ENCODE data around the gene PTH.

Gene PTH

GRCh38 chr11:13449522-13449921 is 46.3 kb downstream of the PTH start:
- no peak for TF ChIP-seq CTCF (conservative IDR thresholded peaks at IDR 0.05; ENCODE audit: low read length)
- no peak for TF ChIP-seq EZH2phosphoT487 (IDR thresholded peaks at IDR 0.05; ENCODE audit: borderline replicate concordance)
- Histone ChIP-seq H3K79me2 (ENCODE audit: insufficient read depth, low read length) (peaks cover 83% of the 10 kb centered on the region), H3K27me3 (ENCODE audit: insufficient read depth, low read length, poor library complexity, severe bottlenecking) (no peaks in the 10 kb centered on the region), H3K9ac (ENCODE audit: low read depth, low read length, poor library complexity, severe bottlenecking) (no peak overlapping the region), H3K9me2 (replicated peaks; ENCODE audit: low read depth, low read length) (no peaks in the 10 kb centered on the region), H3K4me3 (ENCODE audit: low read length, poor library complexity, severe bottlenecking) (no peak overlapping the region), H3F3A (ENCODE audit: low read depth) (no peaks in the 10 kb centered on the region), H4K20me1 (ENCODE audit: insufficient read depth, low read length, poor library complexity, severe bottlenecking) (peaks cover 21% of the 10 kb centered on the region), H3K4me2 (ENCODE audit: low read depth, low read length, poor library complexity, severe bottlenecking) (no peak overlapping the region), H3K36me3 (ENCODE audit: insufficient read depth, low read length) (no peaks in the 10 kb centered on the region), H3K9me3 (ENCODE audit: insufficient read depth, low read depth, low read length) (no peaks in the 10 kb centered on the region; the same call in 1 of the 2 replicates), H2AFZ (ENCODE audit: low read length) (no peak overlapping the region), H3K4me1 (ENCODE audit: insufficient read depth, low read length, poor library complexity, severe bottlenecking) (peaks cover 10% of the 10 kb centered on the region)

- Histone ChIP-seq H4K20me1 (ENCODE audit: insufficient read depth, low read length, poor library complexity, severe bottlenecking) (peaks cover 21% of the 10 kb centered on the region), H3K9ac (ENCODE audit: low read depth, low read length, poor library complexity, severe bottlenecking) (no peak overlapping the region), H3F3A (ENCODE audit: low read depth) (no peaks in the 10 kb centered on the region), H3K4me3 (ENCODE audit: low read length, poor library complexity, severe bottlenecking) (no peak overlapping the region), H3K79me2 (ENCODE audit: insufficient read depth, low read length) (peaks cover 84% of the 10 kb centered on the region), H3K4me1 (ENCODE audit: insufficient read depth, low read length, poor library complexity, severe bottlenecking) (peaks cover 10% of the 10 kb centered on the region), H3K9me3 (ENCODE audit: insufficient read depth, low read depth, low read length) (no peaks in the 10 kb centered on the region; the same call in 1 of the 2 replicates), H3K9me2 (replicated peaks; ENCODE audit: low read depth, low read length) (no peaks in the 10 kb centered on the region), H3K27me3 (ENCODE audit: insufficient read depth, low read length, poor library complexity, severe bottlenecking) (no peaks in the 10 kb centered on the region), H3K36me3 (ENCODE audit: insufficient read depth, low read length) (no peaks in the 10 kb centered on the region), H3K4me2 (ENCODE audit: low read depth, low read length, poor library complexity, severe bottlenecking) (no peak overlapping the region), H2AFZ (ENCODE audit: low read length) (no peak overlapping the region)
- TF ChIP-seq EZH2phosphoT487 (IDR thresholded peaks at IDR 0.05; ENCODE audit: borderline replicate concordance), result no peak
- TF ChIP-seq CTCF (conservative IDR thresholded peaks at IDR 0.05; ENCODE audit: low read length), result no peak
These were observed 46.9 kb downstream of the PTH start for GRCh38 chr11:13448876-13449275.

GRCh38 chr11:13446444-13446843 is 49.4 kb downstream of the PTH start:
- Histone ChIP-seq H3K27me3 (ENCODE audit: insufficient read depth, low read length, poor library complexity, severe bottlenecking) (no peaks in the 10 kb centered on the region), H3K36me3 (ENCODE audit: insufficient read depth, low read length) (no peaks in the 10 kb centered on the region), H3F3A (ENCODE audit: low read depth) (no peaks in the 10 kb centered on the region), H4K20me1 (ENCODE audit: insufficient read depth, low read length, poor library complexity, severe bottlenecking) (peaks cover 11% of the 10 kb centered on the region), H3K9me3 (ENCODE audit: insufficient read depth, low read depth, low read length) (no peaks in the 10 kb centered on the region; the same call in 1 of the 2 replicates), H3K9ac (ENCODE audit: low read depth, low read length, poor library complexity, severe bottlenecking) (no peak overlapping the region), H3K79me2 (ENCODE audit: insufficient read depth, low read length) (peaks cover 69% of the 10 kb centered on the region), H3K4me1 (ENCODE audit: insufficient read depth, low read length, poor library complexity, severe bottlenecking) (peaks cover 8% of the 10 kb centered on the region), H3K9me2 (replicated peaks; ENCODE audit: low read depth, low read length) (no peaks in the 10 kb centered on the region), H2AFZ (ENCODE audit: low read length) (no peak overlapping the region), H3K4me3 (ENCODE audit: low read length, poor library complexity, severe bottlenecking) (no peak overlapping the region), H3K4me2 (ENCODE audit: low read depth, low read length, poor library complexity, severe bottlenecking) (no peak overlapping the region)
- TF ChIP-seq CTCF (conservative IDR thresholded peaks at IDR 0.05; ENCODE audit: low read length) (no peak), EZH2phosphoT487 (IDR thresholded peaks at IDR 0.05; ENCODE audit: borderline replicate concordance) (no peak)
